GM21619 (cell line): Measurements from ENCODE around the gene DACH2.

Experiments
- ATAC-seq: cut with Tn5 transposase; IDR thresholded peaks from one replicate; pipeline ENCODE4 v1.9.1; 2021; ENCODE audit not compliant: unreplicated experiment

DACH2 gene

GRCh38 chrX:86295293-86295692 is 147.0 kb downstream of the DACH2 start:
- no peak for ATAC-seq

GRCh38 chrX:86322913-86323312 is 174.7 kb downstream of the DACH2 start:
- no peak for ATAC-seq

GRCh38 chrX:86329174-86329573 is 180.9 kb downstream of the DACH2 start:
- ATAC-seq: no peak

- no peak for ATAC-seq
Measured at GRCh38 chrX:86348669-86349068, 200.4 kb downstream of the DACH2 start.

- ATAC-seq: no peak
Measured at GRCh38 chrX:86349115-86349514, 200.9 kb downstream of the DACH2 start.

GRCh38 chrX:86369847-86370630 is 221.8 kb downstream of the DACH2 start:
- ATAC-seq: no peak

- ATAC-seq: no peak
Measured at GRCh38 chrX:86370927-86371326, 222.7 kb downstream of the DACH2 start.

- no peak for ATAC-seq
Measured at GRCh38 chrX:86379209-86379608, 231.0 kb downstream of the DACH2 start.

GRCh38 chrX:86383681-86384540 is 235.7 kb downstream of the DACH2 start:
- ATAC-seq: no peak

GRCh38 chrX:86407371-86407770 is 259.1 kb downstream of the DACH2 start:
- no peak for ATAC-seq

- no peak for ATAC-seq
Measured at GRCh38 chrX:86421771-86422170, 273.5 kb downstream of the DACH2 start.

GRCh38 chrX:86436116-86436515 is 287.9 kb downstream of the DACH2 start:
- no peak for ATAC-seq

- ATAC-seq: no peak
Measured at GRCh38 chrX:86455495-86455894, 307.2 kb downstream of the DACH2 start.

- no peak for ATAC-seq
Measured at GRCh38 chrX:86460760-86461159, 312.5 kb downstream of the DACH2 start.

GRCh38 chrX:86504297-86504696 is 356.0 kb downstream of the DACH2 start:
- no peak for ATAC-seq

- no peak for ATAC-seq
Measured at GRCh38 chrX:86507331-86507730, 359.1 kb downstream of the DACH2 start.

GRCh38 chrX:86579777-86580176 is 431.5 kb downstream of the DACH2 start:
- ATAC-seq: no peak

GRCh38 chrX:86604607-86605006 is 456.4 kb downstream of the DACH2 start:
- no peak for ATAC-seq

GRCh38 chrX:86696951-86697350 is 548.7 kb downstream of the DACH2 start:
- no peak for ATAC-seq

GRCh38 chrX:86711531-86712180 is 563.4 kb downstream of the DACH2 start:
- no peak for ATAC-seq

GRCh38 chrX:86714441-86714840 is 566.2 kb downstream of the DACH2 start:
- no peak for ATAC-seq

GRCh38 chrX:86724277-86724676 is 576.0 kb downstream of the DACH2 start:
- ATAC-seq: no peak
